Right renal cortex interstitium (tissue), 3 donors: ENCODE data around the gene COLEC12. TPM values are rescaled to one million over a fixed set of nuclear protein-coding genes. Genes with fewer than 3 reads are reported as not detected.
"Not testable (repeated sequence)": the region's sequence is repeated elsewhere in the genome, so short reads cannot be mapped to it uniquely, and the experiment has no call there.

Experiments
- DNase-seq, 3 donors: peaks; one replicate each; pipeline ENCODE4 v3.0.0-alpha.2; 2013; ENCODE audit warnings: low read depth in 3 of 3, low spot score in 2 of 3
- polyA plus RNA-seq, 3 donors: library from polyadenylated mRNA; unstranded; fragments of 120-200 nt; gene quantifications; one replicate each; pipeline ENCODE4 v1.2.1, GENCODE V29; 2013; ENCODE audit not compliant: insufficient read length in 3 of 3

COLEC12 gene
- polyA plus RNA-seq, 3 donors, result 23.3 to 30.4 (median 27.9) TPM

DNA sequence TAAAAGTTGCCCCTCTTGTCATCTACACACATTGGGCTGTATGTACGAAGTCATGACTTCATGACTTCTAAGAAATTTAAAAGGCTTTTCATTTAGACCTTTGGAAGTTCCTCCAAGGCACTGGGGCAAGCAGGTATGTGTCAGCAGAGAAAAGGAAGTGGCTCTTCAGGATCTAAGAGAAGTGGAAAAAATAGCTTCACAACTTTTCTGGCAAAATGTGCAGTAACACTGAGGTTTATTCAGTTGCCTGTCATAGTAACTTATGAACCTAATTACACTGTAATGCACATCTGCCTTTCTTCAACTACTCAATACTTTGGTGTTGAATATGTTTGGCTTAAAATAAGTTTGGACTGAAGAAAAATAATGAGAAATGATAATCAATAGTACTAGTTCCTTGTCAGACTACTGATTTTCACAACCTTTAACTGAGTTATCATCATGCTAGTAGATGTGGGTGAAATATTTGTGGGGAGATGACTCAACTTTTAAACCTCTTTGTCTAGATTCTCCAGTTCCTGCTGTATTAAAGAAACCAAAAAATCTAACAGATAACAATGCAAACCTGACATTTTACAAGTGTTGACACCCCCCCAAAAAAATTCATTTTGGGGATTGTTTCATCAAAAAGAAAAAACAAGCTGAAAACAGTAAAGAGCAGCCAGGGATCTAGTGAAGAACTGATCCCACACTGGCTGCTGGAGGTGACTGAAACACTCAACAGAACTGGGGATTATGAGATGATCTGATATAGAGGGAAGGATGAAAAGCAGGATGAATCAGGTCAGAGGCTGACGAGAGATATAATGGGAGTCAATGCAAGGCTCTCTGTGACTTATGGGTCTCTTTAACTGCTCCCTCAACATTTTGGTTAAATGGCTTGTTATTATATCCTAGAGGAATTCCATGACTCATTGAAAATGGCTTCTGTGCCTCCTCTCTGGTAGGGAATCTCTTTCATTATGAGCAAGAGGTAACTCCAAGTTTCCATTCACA lies 84.6 kb downstream of the COLEC12 start:
- DNase-seq, result no peak

DNA sequence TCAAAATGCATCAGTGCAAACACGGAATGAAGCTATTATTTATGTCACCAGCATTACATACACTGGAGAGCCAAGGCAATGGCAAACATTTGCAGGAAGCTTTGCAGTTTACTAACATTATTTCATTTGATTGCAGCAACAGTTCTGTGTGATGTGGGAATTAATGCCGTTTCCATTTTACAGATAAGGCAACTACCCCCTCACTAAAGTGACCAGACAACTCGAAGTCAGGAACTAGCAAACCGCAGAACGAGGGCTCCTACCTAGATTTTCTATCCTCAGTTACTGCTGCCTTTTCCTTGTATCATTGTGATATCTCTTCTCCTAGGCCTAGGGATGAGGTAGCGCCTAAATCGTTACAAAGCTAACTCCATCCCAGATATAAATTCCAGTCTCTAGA lies 85.5 kb downstream of the COLEC12 start:
- no peak for DNase-seq

GRCh38 chr18:413233-413632 lies 87.3 kb downstream of the COLEC12 start:
- DNase-seq, result no peak

GRCh38 chr18:410047-410455 lies 90.5 kb downstream of the COLEC12 start:
- DNase-seq, result no peak

GRCh38 chr18:408367-408766 lies 92.1 kb downstream of the COLEC12 start:
- DNase-seq, result no peak

DNA sequence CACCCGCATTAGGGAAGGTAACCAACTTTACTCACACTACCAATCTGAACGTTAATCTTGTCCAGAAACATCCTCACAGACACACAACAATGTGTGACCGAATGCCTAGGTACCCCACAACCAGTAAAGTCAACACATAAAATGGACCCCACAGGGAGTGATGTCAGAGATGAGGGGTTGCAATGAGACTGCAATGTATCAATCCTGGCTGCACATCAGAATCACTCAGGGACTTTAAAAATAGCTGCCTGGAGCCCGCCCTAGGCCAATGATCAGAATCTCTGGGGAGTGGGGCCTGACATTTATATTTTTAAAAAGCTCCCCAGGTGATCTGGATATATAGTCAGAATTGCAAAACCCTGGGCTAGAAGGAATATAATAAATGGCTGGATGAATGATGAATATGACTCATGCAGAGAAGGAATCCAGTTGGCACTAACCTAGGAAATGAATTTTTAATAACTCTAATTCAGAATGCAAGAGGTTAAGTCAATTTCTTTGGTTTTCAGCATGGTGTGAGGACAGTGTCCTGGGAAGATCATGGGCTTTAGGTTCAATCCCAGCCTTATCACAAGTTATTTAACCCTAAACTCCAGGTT lies 92.8 kb downstream of the COLEC12 start:
- DNase-seq, result no peak

- DNase-seq, result no peak
Observed at GRCh38 chr18:407191-407590, 93.3 kb downstream of the COLEC12 start.

DNA sequence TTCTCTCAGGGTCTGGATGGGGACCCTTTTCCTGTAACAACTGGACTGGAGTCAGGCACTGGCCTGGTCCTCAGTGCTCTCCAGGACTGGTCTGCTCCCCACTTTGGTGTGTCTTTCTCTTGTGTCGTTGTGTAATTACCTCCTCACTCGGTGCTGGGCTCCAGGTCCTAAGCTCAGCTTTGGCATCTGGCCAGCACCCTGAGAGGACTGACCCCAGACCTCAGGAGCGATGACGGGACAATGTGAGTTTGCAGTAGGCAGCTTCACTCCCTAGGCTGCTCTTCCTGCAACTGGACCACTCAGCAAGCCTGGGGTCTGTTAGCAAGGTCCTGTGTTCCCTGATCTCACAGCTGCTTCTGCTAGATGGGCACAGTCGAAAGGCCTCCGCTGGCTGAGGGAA lies 93.8 kb downstream of the COLEC12 start:
- no peak for DNase-seq

DNA sequence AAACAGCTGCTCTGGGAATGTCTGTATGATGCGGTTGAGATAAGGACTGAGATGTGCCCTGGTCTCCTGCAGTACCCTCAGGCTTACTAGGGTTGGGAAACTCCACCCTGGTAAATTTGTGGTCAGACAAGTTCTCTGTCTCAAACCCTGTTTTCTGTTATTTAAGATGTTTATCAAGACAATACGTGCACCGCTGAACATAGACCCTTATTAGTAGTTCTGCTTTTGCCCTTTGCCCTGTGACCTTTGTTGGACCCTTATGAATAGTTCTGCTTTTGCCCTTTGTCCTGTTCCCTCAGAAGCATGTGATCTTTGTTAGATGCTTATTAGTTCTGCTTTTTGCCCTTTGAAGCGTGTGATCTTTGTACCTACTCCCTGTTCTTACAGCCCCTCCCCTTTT lies 95.5 kb downstream of the COLEC12 start:
- not testable (repeated sequence) for DNase-seq

- DNase-seq, result no peak
Observed at GRCh38 chr18:404061-404636, 96.4 kb downstream of the COLEC12 start.

DNA sequence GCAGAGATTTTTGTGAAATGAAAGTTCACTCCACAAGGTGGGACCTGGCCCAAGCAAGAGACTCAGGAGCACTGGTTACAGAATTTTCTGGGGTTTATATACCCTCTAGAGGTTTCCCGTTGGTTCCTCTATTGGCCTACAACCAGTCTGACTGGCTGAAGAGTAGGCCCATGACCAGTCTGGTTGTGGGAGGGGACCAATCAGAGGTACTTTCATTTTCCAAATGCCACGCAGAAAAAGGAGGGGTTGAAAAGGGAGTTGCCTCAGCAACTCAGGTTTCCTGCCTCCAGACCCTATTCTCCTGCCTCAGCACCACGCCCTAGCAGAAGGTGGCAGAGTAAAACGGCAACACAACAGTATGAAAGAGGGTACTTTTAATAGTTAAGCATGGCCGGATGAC lies 98.4 kb downstream of the COLEC12 start:
- DNase-seq, result no peak

DNA sequence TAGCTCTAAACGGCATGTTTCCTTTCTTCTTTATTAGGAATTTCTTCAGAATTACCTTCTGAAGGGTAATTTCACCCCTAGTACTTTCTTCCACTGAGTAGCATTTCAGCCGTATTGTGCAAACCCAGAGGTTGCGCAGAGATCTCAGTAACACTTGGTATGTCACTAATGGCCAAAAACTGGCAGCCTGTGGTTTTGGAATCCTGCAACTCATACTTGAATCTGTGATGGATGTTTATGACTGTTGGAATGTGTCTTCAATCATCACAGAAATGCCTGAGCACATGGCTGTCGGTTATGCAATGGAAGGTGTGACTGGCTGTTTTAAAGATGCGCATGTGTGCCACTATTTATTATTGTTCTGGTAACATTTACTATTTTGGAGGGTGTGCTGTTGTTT lies 100.0 kb downstream of the COLEC12 start:
- DNase-seq, result no peak

- no peak for DNase-seq
Observed at GRCh38 chr18:399631-400135, 100.8 kb downstream of the COLEC12 start.

GRCh38 chr18:398935-399630 lies 101.4 kb downstream of the COLEC12 start:
- no peak for DNase-seq

DNA sequence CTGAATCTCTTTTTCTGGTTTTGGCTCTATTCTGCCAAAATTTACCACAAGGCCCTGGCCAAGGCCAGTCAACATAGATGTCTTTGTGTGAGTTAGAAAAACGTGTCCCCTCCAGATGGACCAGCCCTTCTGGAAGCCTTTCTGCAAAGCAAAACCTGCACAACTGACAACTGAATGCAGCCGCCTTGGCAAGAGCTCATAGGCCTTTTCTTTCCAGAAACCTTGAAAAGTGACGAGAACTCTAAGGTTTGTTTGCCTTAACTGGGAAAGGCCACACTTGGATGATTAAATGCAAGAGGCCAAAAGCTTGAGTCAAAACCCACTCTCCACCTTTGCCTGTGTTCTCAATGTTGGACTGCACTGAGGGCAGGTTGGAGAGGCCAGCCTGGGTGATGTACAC lies 103.9 kb downstream of the COLEC12 start:
- no peak for DNase-seq

DNA sequence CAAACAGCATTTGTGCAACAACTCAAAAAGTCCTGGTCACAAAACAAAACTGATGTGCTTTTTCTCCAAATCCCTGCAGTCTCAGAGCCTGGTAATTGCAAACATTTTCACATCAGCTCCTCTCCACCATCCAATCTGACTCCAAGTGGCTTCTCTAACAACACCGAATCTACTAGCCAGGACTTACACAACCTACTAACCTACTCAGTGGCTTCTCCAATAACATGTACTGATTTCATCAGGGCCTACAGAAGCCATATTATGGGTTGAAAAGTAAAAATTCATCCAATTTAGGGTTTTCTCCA lies 104.3 kb downstream of the COLEC12 start:
- no peak for DNase-seq

- DNase-seq, result no peak
Observed at GRCh38 chr18:395456-396250, 104.8 kb downstream of the COLEC12 start.

GRCh38 chr18:394987-395362 lies 105.5 kb downstream of the COLEC12 start:
- DNase-seq, result no peak

DNA sequence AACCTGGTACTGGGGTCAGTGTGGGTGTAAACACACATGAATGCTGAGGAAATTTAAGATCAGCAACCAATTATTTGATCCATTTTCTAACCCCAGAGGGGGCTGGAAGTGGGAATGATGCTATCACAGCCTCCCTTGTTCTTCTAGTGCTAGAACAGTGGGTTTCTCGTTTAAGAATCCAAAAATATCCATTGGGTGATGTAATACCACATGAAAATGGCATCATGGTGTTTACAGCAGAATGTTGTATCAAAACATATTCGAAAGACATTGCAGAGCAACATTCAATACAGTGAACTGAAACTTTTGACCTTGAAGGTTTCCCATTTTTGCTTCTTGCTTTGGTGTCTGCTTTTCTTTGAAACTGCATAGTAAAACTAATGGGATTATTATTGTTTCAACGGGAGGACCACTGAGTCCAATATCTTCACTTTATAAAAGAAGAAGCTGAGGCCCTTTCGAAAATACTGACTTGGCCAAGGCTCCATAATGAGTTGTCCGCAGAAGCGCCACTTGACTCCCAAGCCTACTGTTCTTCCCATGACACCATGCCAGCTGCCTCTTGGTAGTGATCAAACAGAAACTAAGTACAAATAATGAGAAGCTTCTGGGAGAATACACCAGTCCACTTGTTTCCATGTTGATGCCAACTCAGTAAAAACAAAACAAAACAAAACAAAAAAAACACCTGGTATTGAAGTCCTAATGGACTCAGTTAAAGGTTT lies 106.1 kb downstream of the COLEC12 start:
- no peak for DNase-seq

- no peak for DNase-seq
Observed at GRCh38 chr18:393574-393957, 106.9 kb downstream of the COLEC12 start.
